OCI-LY1 (cell line): ENCODE data around the gene KCNG4.

ENCODE experiments used
- CTCF ChIP-seq: fragments of 200-600 bp; sonication (generic), shearing (Covaris generic); IDR thresholded peaks from 2 replicates; pipeline ENCODE4 v1.5.1; 2017; ENCODE audit warnings: mild to moderate bottlenecking, antibody characterized with exemption, low read length, moderate library complexity, mixed read lengths
- EZH2 ChIP-seq: fragments of 200-600 bp; sonication (generic), shearing (Covaris generic); IDR thresholded peaks from 2 replicates; pipeline ENCODE4 v1.8.0; 2017; ENCODE audit warnings: borderline replicate concordance, mixed run types, mild to moderate bottlenecking, antibody characterized with exemption, low read length, moderate library complexity, mixed read lengths

GRCh38 chr16:84225571-84225970 is 14.2 kb downstream of the KCNG4 start:
- TF ChIP-seq CTCF (no peak), EZH2 (no peak)
